ENCODE data around the gene ATG14.

- no peak for TF ChIP-seq POLR2A (IDR thresholded peaks at IDR 0.05; ENCODE audit: low read length)
- no peak for TF ChIP-seq ZFP36 (IDR thresholded peaks at IDR 0.05; ENCODE audit: borderline replicate concordance, partially characterized antibody)
- no peak for TF ChIP-seq CTCF (IDR thresholded peaks at IDR 0.05)
- no peak for TF ChIP-seq RAD21 (conservative IDR thresholded peaks at IDR 0.05 in 1 of 2, IDR thresholded peaks at IDR 0.05 in 1 of 2)
- no peak for TF ChIP-seq RCOR1 (IDR thresholded peaks at IDR 0.05; ENCODE audit: low read depth, low read length)
- TF ChIP-seq MYC (IDR thresholded peaks at IDR 0.05; ENCODE audit: borderline replicate concordance, low read length), result no peak
- TF ChIP-seq EP300 (IDR thresholded peaks at IDR 0.05), result no peak
- no peak for TF ChIP-seq USF2 (IDR thresholded peaks at IDR 0.05)
- no peak for TF ChIP-seq ZSCAN20 (CRISPR knock-in tag; IDR thresholded peaks at IDR 0.05)
Observed at GRCh38 chr14:55328317-55328716, 83.3 kb downstream of the ATG14 start.

Measured in A549 (cell line).